GM21360 (cell line): ENCODE measurements around the gene TPD52L1.
"Not testable (repeated sequence)": the region's sequence is repeated elsewhere in the genome, so short reads cannot be mapped to it uniquely, and the experiment has no call there.

ENCODE experiments used
- ATAC-seq: cut with Tn5 transposase; IDR thresholded peaks from one replicate; pipeline ENCODE4 v1.9.1; 2021; ENCODE audit warnings: mild to moderate bottlenecking, moderate library complexity; ENCODE audit not compliant: unreplicated experiment

The TPD52L1 gene

DNA sequence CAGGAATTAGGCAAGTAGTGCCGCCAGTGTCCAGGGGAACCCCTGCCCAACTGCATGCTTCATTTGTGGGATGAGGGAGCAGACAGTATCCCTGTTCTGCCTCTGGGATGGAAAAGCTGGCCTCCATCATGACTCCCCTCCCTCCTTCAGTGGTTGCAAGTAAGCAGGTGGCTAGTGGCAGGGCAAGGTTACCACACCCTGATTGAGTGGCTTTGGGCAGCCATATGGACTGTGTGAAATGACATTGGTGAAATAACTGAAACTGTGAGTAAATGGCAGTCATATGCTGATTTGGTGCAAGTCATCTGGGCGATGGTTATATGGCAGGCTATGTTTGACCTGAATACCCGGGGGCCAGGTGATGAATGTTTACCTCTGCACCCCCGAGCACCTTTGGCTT lies 115.2 kb downstream of the TPD52L1 start:
- ATAC-seq, result no peak

DNA sequence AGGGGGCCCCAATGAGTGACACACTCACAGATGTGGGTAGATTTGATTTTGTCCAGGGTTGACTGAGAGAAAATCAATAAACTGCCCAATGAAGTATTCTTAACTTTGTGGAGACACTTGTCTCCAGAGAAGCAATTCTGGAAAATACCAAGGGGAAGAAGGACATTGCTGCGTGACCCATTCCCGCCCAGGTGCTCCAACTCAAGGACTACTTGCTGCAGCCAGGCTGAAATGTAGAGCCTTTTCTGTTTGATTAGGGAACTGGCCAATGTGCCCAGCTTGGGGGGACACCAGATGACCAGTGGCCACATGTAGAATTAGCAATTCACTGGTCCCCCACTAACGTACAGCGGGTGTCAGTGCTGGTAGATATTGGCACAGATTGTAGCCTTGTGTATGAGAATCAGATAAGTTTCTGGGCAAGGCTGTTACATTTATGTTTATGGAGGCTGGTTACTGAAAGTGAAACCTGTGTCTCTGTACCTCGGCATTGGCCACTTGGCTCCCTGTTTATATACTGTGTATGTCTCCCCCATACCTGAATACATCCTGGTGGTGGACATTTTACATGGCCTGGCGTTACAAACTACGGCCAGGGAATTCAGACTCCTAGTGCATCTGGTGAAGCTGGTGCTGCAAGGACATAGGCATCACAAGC lies 115.9 kb downstream of the TPD52L1 start:
- ATAC-seq, result no peak

DNA sequence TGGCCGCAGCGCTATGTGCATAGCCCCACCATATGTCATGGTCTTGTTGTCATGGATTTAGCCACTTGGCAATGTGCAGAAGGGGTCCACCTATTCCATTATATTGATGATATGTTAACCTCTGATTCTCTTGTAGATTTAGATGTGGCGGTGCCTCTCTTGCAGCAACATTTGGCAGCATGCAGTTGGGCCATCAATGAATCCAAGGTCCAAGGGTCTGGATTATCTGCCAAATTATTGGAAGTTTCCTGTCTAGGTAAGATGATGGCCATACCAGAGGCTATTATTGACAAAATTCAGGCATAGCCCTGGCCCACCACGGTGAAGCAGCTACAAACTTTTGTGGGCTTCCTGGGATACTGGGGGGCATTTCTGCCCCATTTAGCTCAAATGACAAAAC lies 116.8 kb downstream of the TPD52L1 start:
- no peak for ATAC-seq

DNA sequence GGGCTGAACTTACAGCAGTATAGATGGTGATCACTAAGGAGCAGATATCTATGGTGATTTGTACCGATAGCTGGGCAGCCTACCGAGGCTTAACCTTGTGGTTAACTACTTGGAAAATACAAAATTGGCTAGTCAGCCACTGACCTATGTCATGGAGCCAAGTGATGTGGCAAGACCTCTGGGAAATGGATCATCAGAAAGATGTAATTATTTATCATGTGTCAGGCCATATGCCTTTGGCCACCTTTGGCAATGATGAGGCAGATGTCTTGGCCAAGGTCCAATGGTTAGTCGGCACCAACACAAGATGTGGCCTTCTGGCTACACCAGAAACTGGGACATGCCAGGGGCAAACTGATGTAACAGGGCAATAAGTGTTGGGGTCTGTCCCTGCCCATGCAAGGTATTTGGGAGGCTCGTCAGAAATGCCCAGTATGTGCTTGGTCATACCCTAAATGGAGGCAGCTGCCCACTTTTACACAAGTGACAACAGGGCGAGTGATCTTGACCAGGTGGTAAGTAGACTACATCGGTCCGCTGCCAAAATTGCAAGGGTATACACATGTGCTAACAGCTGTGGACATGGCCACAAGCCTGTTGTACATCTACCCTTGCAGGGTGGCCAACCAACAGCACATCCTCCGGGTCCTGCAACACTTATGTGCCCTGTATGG lies 118.0 kb downstream of the TPD52L1 start:
- ATAC-seq, result no peak

DNA sequence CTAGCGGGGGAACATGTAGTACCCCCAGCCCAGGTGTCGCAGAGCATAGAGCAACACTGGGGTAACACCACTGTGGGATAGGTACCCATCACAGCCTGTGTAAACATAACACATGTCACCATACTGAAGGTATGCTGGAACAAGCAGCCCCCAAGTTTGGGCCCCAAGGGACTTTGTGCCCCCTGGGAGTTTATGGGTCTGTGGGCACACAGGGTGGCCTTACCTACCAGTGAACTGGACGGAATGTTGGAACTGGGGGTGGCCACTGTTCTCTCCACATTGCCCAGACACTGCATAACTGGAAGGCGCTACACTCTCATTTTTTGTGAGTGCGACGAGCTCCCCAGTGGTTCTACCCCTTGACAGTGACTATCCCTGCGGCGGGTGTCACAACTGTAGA lies 119.7 kb downstream of the TPD52L1 start:
- no peak for ATAC-seq

DNA sequence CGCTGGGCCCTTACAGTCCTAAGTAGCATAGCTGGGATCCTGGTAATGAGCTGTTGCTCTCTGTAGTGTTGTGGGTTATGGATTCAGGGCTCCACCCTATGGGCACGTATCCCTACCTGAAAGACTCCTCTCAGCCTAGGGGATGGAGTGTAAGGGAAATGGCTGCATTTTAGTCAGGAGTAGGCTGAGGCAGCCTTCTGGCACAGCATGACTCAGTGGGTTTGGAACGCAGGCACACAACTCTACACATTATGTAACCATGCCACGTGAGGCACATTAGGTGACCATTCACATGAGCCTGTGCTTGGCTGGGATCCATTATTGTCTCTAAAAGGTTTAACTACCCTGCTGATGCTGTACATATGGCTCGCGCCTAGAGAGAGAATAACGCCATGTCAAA lies 120.4 kb downstream of the TPD52L1 start:
- ATAC-seq, result no peak

DNA sequence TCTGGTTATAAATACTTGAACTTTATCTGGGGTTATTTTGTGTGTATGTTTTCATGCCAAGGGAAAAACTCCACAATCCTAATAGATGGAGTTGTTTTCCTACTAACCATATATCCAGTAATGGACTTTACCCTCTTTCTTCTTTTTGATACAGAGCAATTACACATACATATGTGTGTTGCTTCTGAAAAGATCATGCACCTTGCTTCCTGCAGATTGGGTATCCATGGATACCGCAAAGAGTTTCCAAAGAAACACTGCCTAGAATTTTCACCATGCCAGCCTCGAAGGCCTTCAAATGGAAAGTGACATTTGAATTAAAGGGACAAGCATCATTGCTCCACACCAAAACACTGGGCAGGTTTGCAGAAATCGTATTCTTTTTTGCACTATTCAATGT lies 121.4 kb downstream of the TPD52L1 start:
- ATAC-seq, result no peak

DNA sequence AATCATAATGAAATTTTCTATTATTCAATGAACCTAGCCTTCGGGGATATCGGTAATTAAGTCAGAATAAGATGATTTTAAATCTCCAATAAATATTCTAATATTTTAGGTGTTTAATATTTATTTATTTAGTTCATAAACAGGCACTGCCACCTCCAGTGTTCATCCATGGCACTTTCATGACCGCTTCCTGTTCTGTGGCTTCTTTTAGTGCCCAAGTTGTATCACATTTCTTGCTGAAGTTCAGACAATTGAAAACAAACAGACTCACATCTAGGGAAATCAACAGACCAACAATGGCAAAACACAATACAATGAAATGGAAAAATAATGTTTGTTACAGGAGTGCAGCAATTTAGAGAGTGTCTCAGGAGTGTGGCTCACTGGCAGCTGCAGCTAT lies 122.2 kb downstream of the TPD52L1 start:
- ATAC-seq, result no peak

DNA sequence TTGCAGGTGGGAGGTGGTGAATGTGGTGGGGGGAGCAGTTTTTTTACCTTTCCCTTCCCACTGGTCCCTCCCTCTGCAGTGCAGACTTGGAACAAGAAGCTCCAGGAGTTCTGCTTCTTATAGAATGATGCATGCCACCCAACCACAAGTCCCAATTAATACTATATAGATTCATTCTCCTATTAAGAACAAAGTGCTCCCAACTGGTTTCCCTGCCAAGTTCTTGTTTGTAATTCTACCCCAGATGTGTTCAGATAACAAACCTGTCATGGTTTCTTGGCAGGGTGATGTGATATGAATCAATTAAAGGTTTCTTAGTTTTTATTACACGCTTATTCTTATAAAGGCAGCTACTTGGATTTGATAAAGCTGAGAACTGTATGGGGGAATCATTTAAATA lies 124.3 kb downstream of the TPD52L1 start:
- ATAC-seq, result no peak

DNA sequence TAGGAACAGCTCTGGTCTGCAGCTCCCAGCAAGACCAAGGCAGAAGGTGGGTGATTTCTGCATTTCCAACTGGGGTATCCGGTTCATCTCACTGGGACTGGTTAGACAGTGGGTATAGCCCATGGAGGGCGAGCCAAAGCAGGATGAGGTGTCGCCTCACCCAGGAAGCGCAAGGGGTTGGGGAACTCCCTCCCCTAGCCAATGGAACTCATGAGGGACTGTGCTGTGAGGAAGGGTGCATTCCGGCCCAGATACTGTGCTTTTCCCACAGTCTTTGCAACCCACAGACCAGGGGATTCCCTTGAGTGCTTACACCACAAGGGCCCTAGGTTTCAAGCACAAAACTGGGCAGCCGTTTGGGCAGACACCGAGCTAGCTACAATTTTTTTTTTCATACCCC lies 126.4 kb downstream of the TPD52L1 start:
- ATAC-seq, result no peak

DNA sequence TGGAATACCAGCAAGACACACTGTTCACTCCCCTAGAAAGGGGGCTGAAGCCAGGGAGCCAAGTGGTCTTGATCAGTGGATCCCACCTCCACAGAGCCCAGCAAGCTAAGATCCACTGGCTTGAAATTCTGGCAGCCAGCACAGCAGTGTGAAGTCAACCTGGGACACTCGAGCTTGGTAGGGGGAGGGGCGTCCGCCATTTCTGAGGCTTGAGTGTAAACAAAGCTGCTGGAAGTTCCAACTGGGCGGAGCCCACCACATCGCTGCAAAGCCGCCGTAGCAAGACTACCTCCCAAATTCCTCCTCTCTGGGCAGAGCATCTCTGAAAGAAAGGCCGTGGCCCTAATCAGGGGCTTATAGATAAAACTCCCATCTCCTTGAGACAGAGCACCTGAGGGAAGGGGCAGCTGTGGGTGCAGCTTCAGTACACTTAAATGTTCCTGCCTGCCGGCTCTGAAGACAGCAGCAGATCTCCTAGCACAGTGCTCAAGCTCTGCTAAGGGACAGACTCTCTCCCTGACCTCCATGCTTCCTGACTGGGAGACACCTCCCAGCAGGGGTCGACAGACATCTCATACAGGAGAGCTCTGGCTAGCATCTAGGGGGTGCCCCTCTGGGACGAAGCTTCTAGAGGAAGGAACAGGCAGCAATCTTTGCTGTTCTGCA lies 126.9 kb downstream of the TPD52L1 start:
- ATAC-seq, result not testable (repeated sequence)

DNA sequence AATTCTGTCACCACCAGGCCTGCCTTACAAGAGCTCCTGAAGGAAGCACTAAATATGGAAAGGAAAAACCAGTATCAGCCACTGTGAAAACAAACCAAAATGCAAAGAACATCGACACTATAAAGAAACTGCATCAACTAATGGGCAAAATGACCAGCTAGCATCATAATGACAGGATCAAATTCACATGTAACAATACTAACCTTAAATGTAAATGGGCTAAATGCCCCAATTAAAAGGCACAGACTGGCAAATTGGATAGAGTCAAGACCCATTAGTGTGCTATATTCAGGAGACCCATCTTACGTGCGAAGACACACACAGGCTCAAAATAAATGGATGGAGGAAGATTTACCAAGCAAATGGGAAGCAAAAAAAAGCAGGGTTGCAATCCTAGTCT lies 128.9 kb downstream of the TPD52L1 start:
- not testable (repeated sequence) for ATAC-seq

DNA sequence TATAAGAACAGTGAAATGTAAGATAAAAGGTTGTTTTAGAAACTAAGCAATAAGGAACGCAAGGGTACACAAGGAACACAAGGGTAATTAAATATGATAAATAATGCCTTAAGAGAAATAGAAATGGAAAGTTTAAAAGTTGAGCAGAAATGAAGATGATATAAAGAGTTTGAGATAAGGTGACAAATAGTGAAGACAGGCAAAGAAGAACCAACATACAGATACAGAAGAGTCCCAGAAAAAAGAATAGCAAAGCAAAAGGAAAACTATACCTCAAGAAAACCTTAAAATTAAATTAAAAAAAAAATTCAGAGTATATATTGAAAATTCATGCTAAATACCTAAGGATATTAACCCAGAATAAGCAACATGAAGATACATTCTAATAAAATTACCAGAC lies 131.8 kb downstream of the TPD52L1 start:
- no peak for ATAC-seq

DNA sequence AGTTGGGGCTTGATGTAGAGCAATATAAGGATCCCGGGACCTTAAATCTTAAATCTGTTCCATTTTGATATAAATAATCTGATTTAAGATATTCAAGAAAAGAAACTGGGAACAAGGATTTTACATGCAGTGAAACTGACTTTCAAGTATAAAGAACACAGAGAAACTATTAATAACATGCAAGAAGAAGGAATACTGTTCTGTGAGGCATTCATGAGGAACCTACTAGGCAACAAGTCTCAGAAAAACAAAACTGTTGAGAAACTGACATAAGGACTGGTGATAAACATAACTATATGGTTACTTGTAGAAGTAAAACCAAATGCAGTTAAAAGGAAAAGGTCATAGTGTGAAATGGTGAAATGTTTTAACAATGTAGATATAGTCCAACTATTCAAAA lies 132.4 kb downstream of the TPD52L1 start:
- no peak for ATAC-seq

DNA sequence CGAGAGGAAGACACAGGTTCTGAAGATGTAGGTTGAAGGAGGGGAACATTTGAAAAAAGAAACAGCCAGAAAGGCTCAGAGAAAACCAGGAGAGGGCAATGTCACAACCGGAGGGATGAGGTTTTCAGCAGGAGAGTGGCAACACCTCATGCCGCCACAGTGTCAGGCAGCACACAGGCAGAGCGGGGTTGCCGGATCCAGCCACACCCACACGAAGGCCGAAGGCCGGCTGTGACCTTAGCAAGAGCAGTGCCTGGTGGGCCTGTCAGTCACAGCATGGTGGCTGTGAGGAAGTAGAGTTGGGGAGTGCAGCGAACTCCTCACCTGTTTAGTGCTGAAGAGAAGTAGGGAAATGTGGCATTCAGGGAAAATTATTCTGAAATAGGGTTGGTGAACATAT lies 134.1 kb downstream of the TPD52L1 start:
- no peak for ATAC-seq

DNA sequence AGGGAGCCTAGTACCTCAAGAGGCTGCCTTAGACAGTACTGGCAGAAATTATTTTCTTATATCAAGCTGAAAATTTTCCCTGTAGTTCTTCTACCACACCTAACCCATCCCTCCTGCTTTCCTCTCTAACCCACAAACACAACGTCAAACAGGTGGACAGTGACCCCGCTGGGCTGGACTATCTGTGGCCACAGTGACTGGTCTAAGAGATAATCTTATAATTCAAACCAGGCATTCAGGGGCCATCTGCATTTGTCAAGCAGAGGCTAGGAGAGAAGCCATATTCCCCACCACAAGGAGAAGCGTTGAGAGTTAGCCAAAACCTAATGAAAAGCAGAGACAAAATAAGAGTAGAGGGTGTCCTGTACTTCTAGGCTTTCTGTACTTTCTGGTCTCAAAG lies 140.0 kb downstream of the TPD52L1 start:
- ATAC-seq, result no peak

DNA sequence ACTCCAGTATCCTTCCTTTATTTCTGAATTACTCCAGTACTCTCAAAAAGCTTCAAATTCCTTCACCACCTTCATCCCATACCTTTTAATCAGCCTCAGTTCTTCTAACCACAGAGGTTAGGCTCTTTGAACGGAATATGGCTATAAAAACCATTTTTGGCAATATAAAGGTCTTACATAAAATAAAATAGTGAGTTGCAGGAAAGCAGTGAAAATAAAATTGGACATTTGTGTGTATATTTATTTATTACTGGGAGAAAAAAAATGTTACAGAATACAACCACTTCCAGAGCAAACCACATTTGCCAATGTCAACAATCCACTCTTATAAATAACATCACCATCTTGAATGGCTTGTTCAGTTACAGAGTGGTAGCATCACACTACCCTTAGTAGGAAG lies 140.5 kb downstream of the TPD52L1 start:
- ATAC-seq, result no peak

DNA sequence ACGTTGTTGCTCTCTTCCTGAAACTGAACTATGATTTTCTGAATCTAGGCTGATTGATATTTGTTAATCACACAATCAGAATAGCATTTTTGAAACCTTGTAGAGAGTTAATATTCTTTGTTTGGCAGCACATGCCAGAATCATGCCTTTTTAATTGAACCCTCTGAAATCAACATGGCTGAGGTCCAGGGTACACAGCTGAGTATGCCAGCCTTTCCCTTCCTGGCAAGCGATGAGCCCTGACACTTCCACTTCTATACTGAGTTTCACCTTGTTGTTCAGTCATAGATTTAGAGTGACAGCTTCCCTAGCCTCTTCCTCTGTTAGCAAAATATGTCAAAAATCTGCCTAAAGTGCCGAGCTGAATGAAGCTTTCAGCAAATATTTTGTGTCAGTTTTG lies 141.4 kb downstream of the TPD52L1 start:
- ATAC-seq, result no peak

DNA sequence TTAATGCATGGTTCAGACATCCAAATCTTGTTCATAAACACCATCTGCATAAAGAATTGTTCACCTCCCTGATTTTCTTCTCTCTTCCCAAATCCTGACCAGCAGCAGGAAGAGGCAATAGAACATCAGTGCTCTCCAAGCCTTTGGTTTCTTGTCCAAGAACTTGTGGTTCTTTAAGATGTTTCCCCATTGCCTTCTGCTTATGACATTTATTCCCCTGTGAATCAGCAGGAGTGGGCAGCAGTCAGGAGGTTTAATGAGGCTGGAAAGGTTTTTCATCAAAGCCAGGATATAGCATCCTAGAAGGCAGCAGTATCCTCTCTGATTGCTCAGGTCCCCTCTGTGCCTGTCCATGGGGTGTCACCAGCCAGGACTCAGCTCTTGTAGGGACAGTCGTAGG lies 142.9 kb downstream of the TPD52L1 start:
- ATAC-seq, result no peak

DNA sequence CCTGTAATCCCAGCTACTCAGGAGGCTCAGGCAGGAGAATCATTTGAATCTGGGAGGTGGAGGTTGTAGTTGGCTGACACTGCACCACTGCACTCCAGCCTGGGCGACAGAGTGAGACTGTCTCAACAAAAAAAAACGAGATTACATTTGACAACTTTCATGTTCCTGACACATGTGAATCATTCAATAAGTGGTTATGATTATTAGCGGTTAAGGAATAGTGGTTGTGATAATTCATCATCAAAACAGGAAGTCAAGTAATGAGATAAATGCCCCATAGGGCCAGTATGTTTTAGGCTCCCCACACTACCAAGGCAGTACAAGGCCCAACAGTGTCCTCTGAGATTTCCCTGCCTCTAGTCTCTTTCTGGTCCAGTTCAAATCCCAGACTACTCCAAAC lies 145.7 kb downstream of the TPD52L1 start:
- no peak for ATAC-seq

DNA sequence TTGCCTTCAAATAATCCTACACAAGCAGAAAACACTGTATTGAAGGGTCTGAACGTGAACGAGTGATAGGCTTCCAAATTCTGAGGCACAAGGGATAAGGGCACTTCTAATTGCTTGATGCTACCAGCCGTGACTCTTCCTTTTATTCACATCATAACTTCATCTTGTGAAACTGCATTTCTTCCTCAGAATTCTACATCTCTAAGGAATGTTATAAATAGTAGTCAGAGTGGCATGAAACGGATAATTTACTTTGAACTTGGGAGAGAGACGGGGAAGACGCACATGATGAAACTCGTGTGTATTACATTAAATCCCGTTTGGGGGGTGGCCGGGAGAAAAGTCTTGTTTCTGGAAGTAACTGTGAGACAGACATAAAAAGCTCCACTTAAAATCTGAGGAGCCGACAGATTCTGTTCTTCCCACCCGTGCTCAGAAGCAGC lies 147.4 kb downstream of the TPD52L1 start:
- no peak for ATAC-seq
